H9 (cell line): ENCODE measurements around the gene SBNO1. TPM values are rescaled to one million over a fixed set of nuclear protein-coding genes. Genes with fewer than 3 reads are reported as not detected.

Source experiments
- DNase-seq: peaks from one replicate; pipeline ENCODE4 v3.0.0-alpha.2; 2017
- H2AFZ ChIP-seq: one replicate; pipeline ENCODE4 v1.6.1; 2013; ENCODE audit warnings: mild to moderate bottlenecking, low read length, control low read depth, moderate library complexity
- H2AK5ac ChIP-seq: 2 replicates; pipeline ENCODE4 v1.6.1; 2013; ENCODE audit warnings: low read length, control low read depth, mixed read lengths; ENCODE audit not compliant: insufficient read length
- H2BK120ac ChIP-seq: one replicate; pipeline ENCODE4 v1.6.1; 2013; ENCODE audit warnings: low read depth, mild to moderate bottlenecking, low read length, control low read depth, inconsistent platforms; ENCODE audit not compliant: poor library complexity, severe bottlenecking
- H2BK12ac ChIP-seq: 2 replicates; pipeline ENCODE4 v1.6.1; 2013; ENCODE audit warnings: low read length, control low read depth, mixed read lengths, low read depth; ENCODE audit not compliant: insufficient read length
- H2BK15ac ChIP-seq: 2 replicates; pipeline ENCODE4 v1.6.1; 2013; ENCODE audit warnings: low read depth, low read length, control low read depth
- H2BK20ac ChIP-seq: one replicate; pipeline ENCODE4 v1.6.1; 2013; ENCODE audit warnings: low read depth, mild to moderate bottlenecking, low read length, control low read depth, inconsistent platforms; ENCODE audit not compliant: poor library complexity, severe bottlenecking
- H2BK5ac ChIP-seq: 2 replicates; pipeline ENCODE4 v1.6.1; 2013; ENCODE audit warnings: low read length, control low read depth, mixed read lengths; ENCODE audit not compliant: insufficient read length
- H3K14ac ChIP-seq: 2 replicates; pipeline ENCODE4 v1.6.1; 2013; ENCODE audit warnings: low read length, control low read depth; ENCODE audit not compliant: insufficient read depth
- H3K18ac ChIP-seq: 2 replicates; pipeline ENCODE4 v1.6.1; 2013; ENCODE audit warnings: low read depth, mild to moderate bottlenecking, mixed read lengths, low read length, control low read depth; ENCODE audit not compliant: insufficient read length
- H3K23ac ChIP-seq: 2 replicates; pipeline ENCODE4 v1.6.1; 2013; ENCODE audit warnings: low read length, control low read depth, mixed read lengths, low read depth; ENCODE audit not compliant: insufficient read length
- H3K23me2 ChIP-seq: 2 replicates; pipeline ENCODE4 v1.6.1; 2013; ENCODE audit warnings: low read depth, mild to moderate bottlenecking, mixed read lengths, low read length, control low read depth; ENCODE audit not compliant: insufficient read length, poor library complexity, severe bottlenecking
- H3K27ac ChIP-seq: 2 replicates; pipeline ENCODE4 v1.5.1; 2013; ENCODE audit warnings: low read length, control low read depth, mixed read lengths, low read depth; ENCODE audit not compliant: insufficient read length
- H3K27me3 ChIP-seq: 2 replicates; pipeline ENCODE4 v1.6.1; 2013; ENCODE audit warnings: low read length, control low read depth, inconsistent platforms; ENCODE audit not compliant: insufficient read depth
- H3K4ac ChIP-seq: 2 replicates; pipeline ENCODE4 v1.6.1; 2013; ENCODE audit warnings: low read depth, mild to moderate bottlenecking, control low read depth, inconsistent platforms, low read length, moderate library complexity
- H3K4me1 ChIP-seq: 2 replicates; pipeline ENCODE4 v1.6.1; 2013; ENCODE audit warnings: low read length, control low read depth, inconsistent platforms; ENCODE audit not compliant: insufficient read depth
- H3K4me2 ChIP-seq: 2 replicates; pipeline ENCODE4 v1.6.1; 2013; ENCODE audit warnings: low read length, control low read depth, mixed read lengths; ENCODE audit not compliant: insufficient read length, insufficient read depth
- H3K56ac ChIP-seq: 2 replicates; pipeline ENCODE4 v1.6.1; 2013; ENCODE audit warnings: low read depth, mild to moderate bottlenecking, mixed read lengths, low read length, control low read depth; ENCODE audit not compliant: insufficient read length
- H3K79me1 ChIP-seq: 2 replicates; pipeline ENCODE4 v1.6.1; 2013; ENCODE audit warnings: low read depth, mild to moderate bottlenecking, moderate library complexity, low read length, control low read depth, inconsistent platforms; ENCODE audit not compliant: insufficient read depth, poor library complexity, severe bottlenecking
- H3K79me2 ChIP-seq: 2 replicates; pipeline ENCODE4 v1.6.1; 2013; ENCODE audit warnings: low read length, control low read depth, inconsistent platforms; ENCODE audit not compliant: insufficient read depth
- H3K9ac ChIP-seq: 2 replicates; pipeline ENCODE4 v1.6.1; 2013; ENCODE audit warnings: low read length, control low read depth, mixed read lengths; ENCODE audit not compliant: insufficient read length; ENCODE audit errors: extremely low read depth
- H3K9me3 ChIP-seq: one replicate; pipeline ENCODE4 v1.6.1; 2013; ENCODE audit warnings: low read depth, low read length, inconsistent platforms; ENCODE audit not compliant: control insufficient read depth
- H3T11ph ChIP-seq: one replicate; pipeline ENCODE4 v1.6.1; 2013; ENCODE audit warnings: mild to moderate bottlenecking, low read length, control low read depth, inconsistent platforms
- H4K20me1 ChIP-seq: one replicate; pipeline ENCODE4 v1.6.1; 2013; ENCODE audit not compliant: control insufficient read depth, insufficient read length, insufficient read depth
- H4K5ac ChIP-seq: 2 replicates; pipeline ENCODE4 v1.6.1; 2013; ENCODE audit warnings: low read depth, mild to moderate bottlenecking, mixed read lengths, low read length, control low read depth; ENCODE audit not compliant: insufficient read length
- H4K8ac ChIP-seq: replicated peaks from 2 replicates; pipeline ENCODE4 v1.6.1; 2013; ENCODE audit warnings: low read length, control low read depth, mixed read lengths, low read depth; ENCODE audit not compliant: insufficient read length
- H4K91ac ChIP-seq: 2 replicates; pipeline ENCODE4 v1.6.1; 2013; ENCODE audit warnings: low read depth, mild to moderate bottlenecking, moderate library complexity, mixed read lengths, low read length, control low read depth; ENCODE audit not compliant: insufficient read length
- H3K27ac Mint-ChIP-seq, 3 experiments: 2 replicates in 2 of 3; 3 replicates in 1 of 3; pipeline ENCODE4 v1.8.0; 2020 to 2021; ENCODE audit warnings: mixed read lengths in 3 of 3, mild to moderate bottlenecking in 1 of 3, moderate library complexity in 1 of 3
- H3K27me3 Mint-ChIP-seq: 2 replicates; pipeline ENCODE4 v1.8.0; 2021; ENCODE audit warnings: low read depth, mild to moderate bottlenecking, moderate library complexity, mixed read lengths
- H3K36me3 Mint-ChIP-seq, 3 experiments: 2 replicates in 2 of 3; 3 replicates in 1 of 3; pipeline ENCODE4 v1.8.0; 2020 to 2021; ENCODE audit warnings: low read depth in 3 of 3, mixed read lengths in 3 of 3; ENCODE audit not compliant: insufficient read depth in 1 of 3
- H3K4me1 Mint-ChIP-seq, 2 experiments: 2 replicates each; pipeline ENCODE4 v1.8.0; 2020; ENCODE audit warnings: mixed read lengths in 2 of 2
- H3K4me3 Mint-ChIP-seq, 2 experiments: 2 replicates in 1 of 2; 3 replicates in 1 of 2; pipeline ENCODE4 v1.8.0; 2020 to 2021; ENCODE audit warnings: mild to moderate bottlenecking in 2 of 2, mixed read lengths in 2 of 2, moderate library complexity in 1 of 2
- H3K9me3 Mint-ChIP-seq, 2 experiments: 2 replicates in 1 of 2; 3 replicates in 1 of 2; pipeline ENCODE4 v1.8.0; 2020; ENCODE audit warnings: mild to moderate bottlenecking in 2 of 2, mixed read lengths in 2 of 2, moderate library complexity in 1 of 2
- CTCF ChIP-seq: fragments of 200-600 bp; sonication (generic); conservative IDR thresholded peaks from 3 replicates; pipeline ENCODE4 v1.8.0; 2021; ENCODE audit warnings: antibody characterized with exemption, mild to moderate bottlenecking
- WGBS: extraction: QIAGEN DNeasy Blood & Tissue Kit; methylation state at CpG from one replicate; pipeline ENCODE4 v1.1.7; 2013; ENCODE audit warnings: missing lambda C conversion rate, low lambda C conversion rate, mixed read lengths; ENCODE audit not compliant: insufficient read length; ENCODE audit errors: extremely low coverage; 5-methylcytosine and 5-hydroxymethylcytosine counted together
- total RNA-seq: library from RNA; stranded (reverse); gene quantifications from 2 replicates; pipeline ENCODE4 v1.2.1, GENCODE V29; 2021

SBNO1 gene
- total RNA-seq, 1 experiment from 2014 or later = 47.5 TPM

DNA sequence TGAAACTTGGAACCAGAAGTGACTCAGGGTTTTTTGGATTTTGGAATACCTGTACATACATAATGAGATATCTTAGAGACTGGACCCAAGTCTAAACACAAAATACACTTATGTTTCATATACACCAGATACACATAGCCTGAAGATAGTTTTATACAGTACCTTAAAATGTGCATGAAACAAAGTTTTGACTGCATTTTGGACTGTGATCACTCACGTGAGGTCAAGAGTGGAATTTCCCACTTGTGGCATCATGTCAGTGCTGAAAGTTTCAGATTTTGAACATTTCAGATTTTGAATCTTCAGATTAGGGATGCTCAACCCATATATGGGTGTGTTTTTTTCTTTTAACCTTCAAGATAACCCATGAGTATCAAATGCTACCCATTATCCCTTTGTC is 6.6 kb downstream of the SBNO1 start:
- Histone ChIP-seq H3K79me2 (peaks cover 53% of the 10 kb centered on the region; the same call in 1 of the 2 replicates), H4K91ac (no peak overlapping the region), H4K8ac (no peak overlapping the region), H2BK5ac (no peak overlapping the region), H3K27ac (no peak overlapping the region), H3K18ac (no peak overlapping the region), H3K56ac (no peak overlapping the region), H3T11ph (no peak overlapping the region), H3K27me3 (no peaks in the 10 kb centered on the region), H3K4me1 (peaks cover 2% of the 10 kb centered on the region; the same call in 1 of the 2 replicates), H4K20me1 (no peaks in the 10 kb centered on the region), H3K79me1 (peaks cover 15% of the 10 kb centered on the region), H3K9me3 (no peaks in the 10 kb centered on the region), H3K23ac (no peak overlapping the region), H3K23me2 (no peaks in the 10 kb centered on the region), H4K5ac (no peak overlapping the region), H2BK120ac (no peak overlapping the region), H2BK20ac (no peak overlapping the region), H3K14ac (no peak overlapping the region), H3K9ac (no peak overlapping the region), H2BK15ac (no peak overlapping the region), H3K4ac (no peak overlapping the region), H2BK12ac (no peak overlapping the region), H2AFZ (no peak overlapping the region), H3K4me2 (no peak overlapping the region), H2AK5ac (no peak overlapping the region)
- WGBS = no CpG with 5 or more reads among the region's 1 CpG
- Mint-ChIP-seq H3K27ac (peak overlapping the region in 1 of 3 experiments; percentile 28; a peak in 1 of 7 replicates), H3K9me3 (no peaks in the 10 kb centered on the region), H3K36me3 (peaks cover 0 to 9% (median 3%) of the 10 kb centered on the region in 3 experiments; a peak in 4 of 7 replicates), H3K4me1 (peaks cover 7 to 12% of the 10 kb centered on the region in 2 experiments), H3K27me3 (no peaks in the 10 kb centered on the region), H3K4me3 (no peak overlapping the region)
- no peak for TF ChIP-seq CTCF
- DNase-seq = no peak
